Gastroesophageal sphincter (tissue), 4 donors: Measurements from ENCODE around the gene PMAIP1. TPM values are rescaled to one million over a fixed set of nuclear protein-coding genes. Genes with fewer than 3 reads are reported as not detected.
A peak's percentile ranks its signal among the peaks of the same experiment; 100 is the strongest.
"Not testable (repeated sequence)": the region's sequence is repeated elsewhere in the genome, so short reads cannot be mapped to it uniquely, and the experiment has no call there.

ENCODE experiments used
- ATAC-seq: fragments of 150-250 bp; one replicate; pipeline ENCODE4 v1.9.1; 2016; ENCODE audit warnings: mild to moderate bottlenecking, moderate library complexity
- H3K27ac ChIP-seq, 4 donors: fragments of 200-600 bp; sonication (generic) in 3 of 4; 1 replicate in 3 of 4; 2 replicates in 1 of 4; pipeline ENCODE4 v1.5.1; 2016 to 2019
- H3K27me3 ChIP-seq: fragments of 200-600 bp; sonication (generic); one replicate; pipeline ENCODE4 v1.5.1; 2019
- H3K36me3 ChIP-seq, 2 donors: fragments of 200-600 bp; sonication (generic); one replicate each; pipeline ENCODE4 v1.5.1; 2019; ENCODE audit warnings: control low read depth in 1 of 2
- H3K4me1 ChIP-seq, 3 donors: fragments of 200-600 bp; sonication (generic); 1 replicate in 2 of 3; 2 replicates in 1 of 3; pipeline ENCODE4 v1.5.1; 2016 to 2019; ENCODE audit warnings: control low read depth in 2 of 3
- H3K4me3 ChIP-seq, 2 donors: fragments of 200-600 bp; sonication (generic); one replicate each; pipeline ENCODE4 v1.5.1; 2019; ENCODE audit warnings: mild to moderate bottlenecking in 1 of 2, moderate library complexity in 1 of 2
- H3K9me3 ChIP-seq, 3 donors: fragments of 200-600 bp; sonication (generic); one replicate each; pipeline ENCODE4 v1.5.1; 2017 to 2019; ENCODE audit warnings: control low read depth in 2 of 3
- EP300 ChIP-seq: sonication (generic); formaldehyde crosslinking; IDR thresholded peaks from one replicate; pipeline ENCODE4 v1.6.1; 2017; ENCODE audit warnings: antibody characterized with exemption, mild to moderate bottlenecking
- POLR2A ChIP-seq, 2 donors: fragments of 450-650 bp; IDR thresholded peaks; one replicate each; pipeline ENCODE4 v1.6.1; 2017; ENCODE audit warnings: antibody characterized with exemption in 2 of 2, mild to moderate bottlenecking in 2 of 2, moderate library complexity in 1 of 2
- POLR2AphosphoS5 ChIP-seq: sonication (generic); formaldehyde crosslinking; IDR thresholded peaks from one replicate; pipeline ENCODE4 v1.6.1; 2017; ENCODE audit warnings: antibody characterized with exemption
- WGBS, 2 donors: methylation state at CpG; one replicate each; pipeline ENCODE4 v1.1.5; 2018; ENCODE audit warnings: low coverage in 1 of 2; 5-methylcytosine and 5-hydroxymethylcytosine counted together
- total RNA-seq, 4 donors: library from RNA; depleted of rRNA; stranded (reverse); fragments of >200 nt; gene quantifications; one replicate each; pipeline ENCODE4 v1.1.0, GENCODE V29; 2016
- TF ChIP-seq, protein P1 (sequence below), 4 experiments: fragments of 200-600 bp in 2 of 4; fragments of 450-650 bp in 2 of 4; sonication (generic) in 1 of 4; IDR thresholded peaks; one replicate each; pipeline ENCODE4 v1.5.1; 2017 to 2019; ENCODE audit warnings: antibody characterized with exemption in 4 of 4, mild to moderate bottlenecking in 2 of 4, moderate library complexity in 2 of 4

The PMAIP1 gene
- total RNA-seq = 1 to 10 TPM in 3 of 4 donors, not detected in 1; 1.2 to 2.7 (median 1.3) TPM

DNA sequence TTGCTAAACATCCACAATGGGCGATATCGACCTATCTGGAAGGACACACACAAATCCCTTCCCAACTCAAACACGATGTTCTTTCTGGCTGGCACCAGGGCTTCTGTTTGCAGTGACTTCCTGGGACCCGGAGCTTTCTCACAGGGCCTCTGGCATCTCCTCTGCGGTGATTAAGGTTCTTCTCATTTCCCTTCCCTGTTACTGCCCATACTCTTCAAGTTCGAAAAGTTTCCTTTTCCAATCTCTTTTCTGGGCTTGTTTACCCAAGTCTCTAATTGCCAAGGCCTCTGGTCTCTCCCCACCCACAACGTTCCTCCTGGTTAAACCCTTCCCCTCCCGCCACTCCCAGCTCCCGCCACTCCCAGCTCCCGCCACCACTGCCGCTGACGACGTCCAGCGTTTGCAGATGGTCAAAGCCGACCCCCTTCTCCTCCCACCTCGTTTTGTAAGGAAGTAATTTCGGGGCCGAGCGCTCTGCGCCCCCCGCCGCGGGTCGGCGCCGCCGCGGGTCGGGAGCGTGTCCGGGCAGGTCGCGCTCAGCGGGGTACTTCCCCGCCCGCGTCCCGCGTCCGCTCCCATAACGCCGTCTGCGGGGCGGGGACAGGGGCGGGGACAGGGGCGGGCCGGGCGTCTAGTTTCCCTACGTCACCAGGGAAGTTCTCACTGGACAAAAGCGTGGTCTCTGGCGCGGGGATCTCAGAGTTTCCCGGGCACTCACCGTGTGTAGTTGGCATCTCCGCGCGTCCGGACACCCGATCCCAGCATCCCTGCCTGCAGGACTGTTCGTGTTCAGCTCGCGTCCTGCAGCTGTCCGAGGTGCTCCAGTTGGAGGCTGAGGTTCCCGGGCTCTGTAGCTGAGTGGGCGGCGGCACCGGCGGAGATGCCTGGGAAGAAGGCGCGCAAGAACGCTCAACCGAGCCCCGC is at the start of gene PMAIP1:
PMAIP1 (plus strand) TSS at position 699 of the 924 bp plus-strand sequence; CDS start at position 881, 182 bp downstream.
- Histone ChIP-seq H3K27me3 (peaks cover 43% of the 10 kb centered on the region), H3K36me3 (no peaks in the 10 kb centered on the region), H3K27ac (peak within 1 kb of the TSS in 3 of 4 donors; percentile 81 to 84 (median 82)), H3K4me1 (peaks cover 0 to 30% (median 7%) of the 10 kb centered on the region in 3 donors), H3K4me3 (peak within 1 kb of the TSS; percentile 23 to 72), H3K9me3 (no peaks in the 10 kb centered on the region)
- WGBS, 2 donors = 2 to 10% methylated on average over 6 to 18 of the region's 73 CpGs
- ATAC-seq = peak; percentile 95
- TF ChIP-seq POLR2AphosphoS5 (peak; percentile 88), EP300 (no peak), POLR2A (IDR thresholded peaks at IDR 0.05) (peak; percentile 51 to 67)
- TF ChIP-seq, protein P1, sequence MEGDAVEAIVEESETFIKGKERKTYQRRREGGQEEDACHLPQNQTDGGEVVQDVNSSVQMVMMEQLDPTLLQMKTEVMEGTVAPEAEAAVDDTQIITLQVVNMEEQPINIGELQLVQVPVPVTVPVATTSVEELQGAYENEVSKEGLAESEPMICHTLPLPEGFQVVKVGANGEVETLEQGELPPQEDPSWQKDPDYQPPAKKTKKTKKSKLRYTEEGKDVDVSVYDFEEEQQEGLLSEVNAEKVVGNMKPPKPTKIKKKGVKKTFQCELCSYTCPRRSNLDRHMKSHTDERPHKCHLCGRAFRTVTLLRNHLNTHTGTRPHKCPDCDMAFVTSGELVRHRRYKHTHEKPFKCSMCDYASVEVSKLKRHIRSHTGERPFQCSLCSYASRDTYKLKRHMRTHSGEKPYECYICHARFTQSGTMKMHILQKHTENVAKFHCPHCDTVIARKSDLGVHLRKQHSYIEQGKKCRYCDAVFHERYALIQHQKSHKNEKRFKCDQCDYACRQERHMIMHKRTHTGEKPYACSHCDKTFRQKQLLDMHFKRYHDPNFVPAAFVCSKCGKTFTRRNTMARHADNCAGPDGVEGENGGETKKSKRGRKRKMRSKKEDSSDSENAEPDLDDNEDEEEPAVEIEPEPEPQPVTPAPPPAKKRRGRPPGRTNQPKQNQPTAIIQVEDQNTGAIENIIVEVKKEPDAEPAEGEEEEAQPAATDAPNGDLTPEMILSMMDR (IDR thresholded peaks at IDR 0.05) = peak in 1 of 4 experiments; percentile 9

DNA sequence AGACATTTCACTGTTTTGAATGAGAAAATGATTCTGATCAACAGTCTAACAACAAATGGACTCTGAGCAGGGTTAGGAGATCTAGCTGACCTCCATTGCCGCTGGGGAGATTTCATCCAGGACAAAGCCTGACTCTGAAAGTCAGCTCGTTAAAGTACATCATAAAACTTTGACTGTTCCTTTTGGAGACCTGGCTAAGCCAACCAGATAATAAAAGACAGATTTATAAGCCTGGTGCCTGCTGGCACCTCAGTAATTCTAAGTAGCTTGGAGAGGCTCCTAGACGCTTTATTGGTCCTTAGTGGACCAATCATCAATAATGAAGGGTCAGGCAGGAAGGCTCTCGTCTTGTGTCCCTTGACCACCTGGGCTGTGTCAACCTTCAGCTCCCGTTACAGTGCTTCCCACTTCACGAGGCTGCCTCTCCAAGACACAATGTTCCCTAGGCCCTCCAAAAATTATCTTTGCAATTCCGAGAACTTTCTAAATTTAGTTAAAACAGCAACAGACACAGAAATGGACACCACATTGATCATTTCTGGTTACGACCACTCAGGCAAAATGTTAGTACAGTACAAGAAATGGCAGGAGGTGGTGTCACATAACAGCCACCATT is 47.9 kb upstream of the PMAIP1 start:
- Histone ChIP-seq H3K27me3 (no peaks in the 10 kb centered on the region), H3K9me3 (no peaks in the 10 kb centered on the region), H3K4me1 (peaks cover 0 to 6% (median 0%) of the 10 kb centered on the region in 3 donors), H3K27ac (no peak overlapping the region), H3K36me3 (no peaks in the 10 kb centered on the region), H3K4me3 (no peak overlapping the region)
- no peak for ATAC-seq
- TF ChIP-seq EP300 (no peak), POLR2AphosphoS5 (no peak), POLR2A (IDR thresholded peaks at IDR 0.05) (no peak)
- TF ChIP-seq, protein P1 (IDR thresholded peaks at IDR 0.05) = no peak
- 56 to 92% methylated on average over 6 to 7 of the region's 8 CpGs for WGBS, 2 donors

DNA sequence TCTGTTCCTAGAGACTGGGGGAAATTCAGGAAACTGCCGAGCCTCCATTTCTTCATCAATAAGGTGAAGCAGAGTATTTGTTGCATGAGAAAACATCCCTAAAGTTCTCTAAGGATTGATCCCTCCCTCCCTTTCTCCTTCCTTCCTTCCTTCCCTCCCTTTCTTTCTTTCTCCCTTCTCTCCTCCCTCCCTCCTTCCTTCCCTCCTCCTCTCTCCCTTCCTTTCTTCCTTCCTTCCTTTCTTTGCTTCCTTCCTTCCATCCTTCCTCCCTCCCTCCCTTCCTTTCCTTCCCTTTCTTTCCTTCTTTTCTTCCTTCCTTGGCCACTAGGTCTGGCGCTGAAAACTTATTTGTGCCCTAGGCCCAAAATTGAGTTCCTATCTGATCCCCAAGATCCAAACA is 47.2 kb upstream of the PMAIP1 start:
- 95 to 100% methylated on average over 2 of the region's 2 CpGs for WGBS, 2 donors
- Histone ChIP-seq H3K4me3 (no peak overlapping the region), H3K36me3 (no peaks in the 10 kb centered on the region), H3K9me3 (no peaks in the 10 kb centered on the region), H3K4me1 (no peaks in the 10 kb centered on the region), H3K27ac (no peak overlapping the region), H3K27me3 (no peaks in the 10 kb centered on the region)
- TF ChIP-seq POLR2A (IDR thresholded peaks at IDR 0.05) = no peak
- TF ChIP-seq, protein P1 (IDR thresholded peaks at IDR 0.05) = no peak
- TF ChIP-seq POLR2AphosphoS5 = no peak
- no peak for TF ChIP-seq EP300
- ATAC-seq = no peak

DNA sequence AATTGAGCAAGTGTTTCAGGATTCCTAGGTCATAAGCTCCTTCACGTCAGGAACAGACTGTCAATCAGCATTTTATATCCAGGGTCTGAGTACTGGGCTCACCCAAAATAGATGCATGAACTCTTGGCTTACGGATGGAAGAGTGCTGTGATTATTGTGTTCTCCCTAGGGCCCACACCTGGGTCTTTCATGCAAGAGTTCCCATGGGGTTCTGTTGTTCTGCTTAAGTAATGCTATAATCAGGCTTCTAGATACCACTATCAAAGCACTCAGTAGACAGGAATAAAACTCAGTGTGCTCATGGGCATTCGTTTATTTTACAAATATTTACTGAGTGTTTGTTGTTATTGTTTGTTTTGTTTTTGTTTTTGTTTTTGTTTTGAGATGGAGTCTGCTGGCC is 46.4 kb upstream of the PMAIP1 start:
- ATAC-seq = no peak
- H3K27ac ChIP-seq = no peak overlapping the region
- no peaks in the 10 kb centered on the region for H3K27me3 ChIP-seq
- no peaks in the 10 kb centered on the region for H3K36me3 ChIP-seq
- H3K4me3 ChIP-seq = no peak overlapping the region
- H3K4me1 ChIP-seq = no peaks in the 10 kb centered on the region
- 88 to 100% methylated on average over 2 of the region's 3 CpGs for WGBS, 2 donors
- TF ChIP-seq POLR2A (IDR thresholded peaks at IDR 0.05) (no peak), EP300 (no peak)
- H3K9me3 ChIP-seq = no peaks in the 10 kb centered on the region

DNA sequence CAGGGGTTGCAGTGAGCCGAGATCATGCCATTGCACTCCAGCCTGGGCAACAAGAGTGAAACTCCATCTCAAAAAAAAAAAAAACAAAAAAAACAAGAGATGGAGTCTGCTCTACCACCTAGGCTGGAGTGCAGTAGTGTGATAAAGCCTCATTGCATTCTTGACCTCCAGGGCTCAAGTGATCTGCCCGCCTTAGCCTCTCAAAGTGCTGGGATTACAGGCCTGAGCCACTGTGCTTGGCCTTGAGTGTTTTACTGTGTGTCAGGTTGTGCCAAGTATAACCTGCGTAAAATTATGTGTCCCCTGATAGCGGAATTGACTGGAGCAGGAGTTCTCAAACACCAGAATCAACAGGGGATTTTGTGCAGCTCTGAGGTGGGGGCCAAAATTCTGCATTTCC is 45.8 kb upstream of the PMAIP1 start:
- not testable (repeated sequence) for H3K36me3 ChIP-seq, H3K9me3 ChIP-seq, H3K4me1 ChIP-seq, H3K27ac ChIP-seq, H3K27me3 ChIP-seq, H3K4me3 ChIP-seq, ATAC-seq
- WGBS, 2 donors = 80 to 90% methylated on average over 1 to 3 of the region's 4 CpGs
